Neural progenitor cell (in vitro differentiated cells): Measurements from ENCODE around the gene OR52K1. TPM values are rescaled to one million over a fixed set of nuclear protein-coding genes. Genes with fewer than 3 reads are reported as not detected.

Experiments
- DNase-seq: peaks from one replicate; pipeline ENCODE4 v3.0.0-alpha.2; 2016; ENCODE audit warnings: low spot score
- H2AFZ ChIP-seq: fragments of 200-600 bp; sonication (generic); replicated peaks from 2 replicates; pipeline ENCODE4 v1.6.1; 2016; ENCODE audit warnings: antibody characterized with exemption
- H3F3A ChIP-seq: fragments of 200-600 bp; sonication (generic); 2 replicates; pipeline ENCODE4 v1.6.1; 2016; ENCODE audit warnings: antibody characterized with exemption, low read depth
- H3K27ac ChIP-seq: fragments of 200-600 bp; sonication (generic); 2 replicates; pipeline ENCODE4 v1.5.1; 2016; ENCODE audit warnings: mild to moderate bottlenecking
- H3K27me3 ChIP-seq: fragments of 200-600 bp; sonication (generic); 2 replicates; pipeline ENCODE4 v1.6.1; 2016; ENCODE audit warnings: mild to moderate bottlenecking, moderate library complexity
- H3K36me3 ChIP-seq: fragments of 200-600 bp; sonication (generic); 2 replicates; pipeline ENCODE4 v1.5.1; 2016
- H3K4me1 ChIP-seq: fragments of 200-600 bp; sonication (generic); 2 replicates; pipeline ENCODE4 v1.6.1; 2016; ENCODE audit warnings: mixed run types
- H3K4me2 ChIP-seq: fragments of 200-600 bp; sonication (generic); 2 replicates; pipeline ENCODE4 v1.6.1; 2016
- H3K4me3 ChIP-seq: fragments of 200-600 bp; sonication (generic); 2 replicates; pipeline ENCODE4 v1.5.1; 2016
- H3K79me2 ChIP-seq: fragments of 200-600 bp; sonication (generic); 2 replicates; pipeline ENCODE4 v1.6.1; 2016; ENCODE audit warnings: low read depth
- H3K9ac ChIP-seq: fragments of 200-600 bp; sonication (generic); 2 replicates; pipeline ENCODE4 v1.6.1; 2016
- H3K9me3 ChIP-seq: fragments of 200-600 bp; sonication (generic); 2 replicates; pipeline ENCODE4 v1.5.1; 2016; ENCODE audit warnings: low read depth
- H4K20me1 ChIP-seq: fragments of 200-600 bp; sonication (generic); 2 replicates; pipeline ENCODE4 v1.6.1; 2016; ENCODE audit warnings: low read depth
- H3K27ac Mint-ChIP-seq: 3 replicates; pipeline ENCODE4 v1.8.0; 2021; ENCODE audit warnings: mixed read lengths
- H3K27me3 Mint-ChIP-seq: 2 replicates; pipeline ENCODE4 v1.8.0; 2022; ENCODE audit warnings: low read depth, mild to moderate bottlenecking, inconsistent platforms, moderate library complexity, mixed read lengths; ENCODE audit not compliant: insufficient read depth
- H3K36me3 Mint-ChIP-seq: 3 replicates; pipeline ENCODE4 v1.8.0; 2021; ENCODE audit warnings: mixed read lengths
- H3K4me1 Mint-ChIP-seq: 3 replicates; pipeline ENCODE4 v1.8.0; 2021; ENCODE audit warnings: mixed read lengths
- H3K4me3 Mint-ChIP-seq: 3 replicates; pipeline ENCODE4 v1.8.0; 2021; ENCODE audit warnings: mild to moderate bottlenecking, moderate library complexity, mixed read lengths
- H3K9me3 Mint-ChIP-seq: 3 replicates; pipeline ENCODE4 v1.8.0; 2020; ENCODE audit warnings: mixed read lengths
- CTCF ChIP-seq: fragments of 200-600 bp; sonication (generic); IDR thresholded peaks from 2 replicates; pipeline ENCODE4 v1.5.1; 2017; ENCODE audit warnings: antibody characterized with exemption, mild to moderate bottlenecking
- EZH2 ChIP-seq: fragments of 200-600 bp; sonication (generic); IDR thresholded peaks from 2 replicates; pipeline ENCODE4 v1.6.1; 2017; ENCODE audit warnings: antibody characterized with exemption, mild to moderate bottlenecking, moderate library complexity
- EZH2phosphoT487 ChIP-seq: fragments of 200-600 bp; sonication (generic); IDR thresholded peaks from 2 replicates; pipeline ENCODE4 v1.6.1; 2017; ENCODE audit warnings: antibody characterized with exemption
- total RNA-seq: library from RNA; depleted of rRNA; stranded (reverse); fragments of >200 nt; gene quantifications from 2 replicates; pipeline ENCODE4 v1.2.3, GENCODE V29; 2015; ENCODE audit warnings: low replicate concordance

Gene OR52K1
- total RNA-seq, 1 donor from 2014 or later = not detected

- Mint-ChIP-seq H3K4me3 (no peak overlapping the region), H3K27me3 (peaks cover 2% of the 10 kb centered on the region)
Measured at GRCh38 chr11:4493480-4493818, 11.0 kb downstream of the OR52K1 start.

GRCh38 chr11:4495487-4495886 is 13.0 kb downstream of the OR52K1 start:
- Histone ChIP-seq H2AFZ (no peak overlapping the region), H3K4me3 (no peak overlapping the region), H3K4me1 (no peaks in the 10 kb centered on the region), H3F3A (no peaks in the 10 kb centered on the region), H3K36me3 (no peaks in the 10 kb centered on the region), H4K20me1 (no peaks in the 10 kb centered on the region), H3K4me2 (no peak overlapping the region), H3K27ac (no peak overlapping the region), H3K27me3 (no peaks in the 10 kb centered on the region), H3K9ac (no peak overlapping the region), H3K79me2 (no peaks in the 10 kb centered on the region), H3K9me3 (no peaks in the 10 kb centered on the region)
- no peak overlapping the region for H3K4me3 Mint-ChIP-seq
- no peak overlapping the region for H3K27ac Mint-ChIP-seq
- TF ChIP-seq EZH2phosphoT487 (no peak), CTCF (no peak), EZH2 (no peak)
- no peaks in the 10 kb centered on the region for H3K36me3 Mint-ChIP-seq
- peaks cover 2% of the 10 kb centered on the region for H3K27me3 Mint-ChIP-seq
- H3K4me1 Mint-ChIP-seq = no peaks in the 10 kb centered on the region
- H3K9me3 Mint-ChIP-seq = peaks cover 2% of the 10 kb centered on the region
- no peak for DNase-seq

More at GRCh38 chr11:4493480-4493818, 11.0 kb downstream of the OR52K1 start:
- Mint-ChIP-seq H3K4me1 (no peaks in the 10 kb centered on the region), H3K36me3 (no peaks in the 10 kb centered on the region), H3K27ac (no peak overlapping the region), H3K9me3 (peaks cover 2% of the 10 kb centered on the region)
- Histone ChIP-seq H3K9me3 (no peaks in the 10 kb centered on the region), H3K36me3 (no peaks in the 10 kb centered on the region), H4K20me1 (no peaks in the 10 kb centered on the region), H3K4me3 (no peak overlapping the region), H3K79me2 (no peaks in the 10 kb centered on the region), H2AFZ (no peak overlapping the region), H3K27me3 (no peaks in the 10 kb centered on the region), H3K9ac (no peak overlapping the region), H3K4me1 (no peaks in the 10 kb centered on the region), H3K4me2 (no peak overlapping the region), H3F3A (no peaks in the 10 kb centered on the region), H3K27ac (no peak overlapping the region)
- TF ChIP-seq CTCF = no peak
- TF ChIP-seq EZH2 = no peak
- no peak for TF ChIP-seq EZH2phosphoT487
- DNase-seq = no peak

- no peak overlapping the region for H3K4me2 ChIP-seq
- no peak overlapping the region for H3K27ac ChIP-seq
- no peaks in the 10 kb centered on the region for H3K79me2 ChIP-seq
- no peak overlapping the region for H3K4me3 Mint-ChIP-seq
- no peaks in the 10 kb centered on the region for H3K36me3 Mint-ChIP-seq
- no peaks in the 10 kb centered on the region for H3K4me1 ChIP-seq
- H3K27ac Mint-ChIP-seq = no peak overlapping the region
- no peaks in the 10 kb centered on the region for H3K36me3 ChIP-seq
- no peaks in the 10 kb centered on the region for H3K9me3 ChIP-seq
- no peak overlapping the region for H3K9ac ChIP-seq
- no peak overlapping the region for H3K4me3 ChIP-seq
- peaks cover 2% of the 10 kb centered on the region for H3K9me3 Mint-ChIP-seq
- H4K20me1 ChIP-seq = no peaks in the 10 kb centered on the region
- H3K27me3 ChIP-seq = no peaks in the 10 kb centered on the region
- TF ChIP-seq CTCF (no peak), EZH2phosphoT487 (no peak), EZH2 (no peak)
- H2AFZ ChIP-seq = no peak overlapping the region
- H3K4me1 Mint-ChIP-seq = no peaks in the 10 kb centered on the region
- peaks cover 2% of the 10 kb centered on the region for H3K27me3 Mint-ChIP-seq
- H3F3A ChIP-seq = no peaks in the 10 kb centered on the region
- DNase-seq = no peak
Measured at GRCh38 chr11:4495986-4496385, 13.5 kb downstream of the OR52K1 start.
